NCI-H510A (cell line): ENCODE measurements around the gene ATP2C2.

Experiments
- DNase-seq: peaks from one replicate; lab custom pipeline; 2025; lab: John Stamatoyannopoulos, UW

ATP2C2 gene

GRCh38 chr16:84497418-84498222 is 129.3 kb downstream of the ATP2C2 start:
- DNase-seq: no peak

- no peak for DNase-seq
Observed at GRCh38 chr16:84498223-84498610, 129.9 kb downstream of the ATP2C2 start.

GRCh38 chr16:84498859-84499620 is 130.7 kb downstream of the ATP2C2 start:
- DNase-seq: no peak

- DNase-seq: no peak
Observed at GRCh38 chr16:84499638-84500037, 131.3 kb downstream of the ATP2C2 start.

DNA sequence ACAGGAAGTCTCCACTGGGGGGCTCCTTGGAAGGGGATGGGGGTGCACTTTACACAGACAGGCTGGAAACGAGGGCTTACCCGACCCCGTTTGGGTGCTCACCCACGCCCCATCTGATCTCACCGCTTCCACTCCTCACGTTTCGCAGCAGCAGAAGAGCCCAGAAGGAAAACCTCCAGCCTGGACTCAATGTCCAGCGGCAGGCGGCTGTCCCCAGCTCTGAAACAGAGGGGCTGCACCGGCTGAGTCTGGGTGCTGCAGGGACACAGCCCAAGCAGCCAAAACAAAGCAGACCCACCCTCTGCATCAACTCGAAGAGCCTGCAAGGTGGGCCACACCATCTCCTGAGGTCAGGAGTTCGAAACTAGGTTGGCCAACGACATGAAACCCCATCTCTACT is 132.2 kb downstream of the ATP2C2 start:
- no peak for DNase-seq

- DNase-seq: no peak
Observed at GRCh38 chr16:84501077-84501735, 132.9 kb downstream of the ATP2C2 start.

DNA sequence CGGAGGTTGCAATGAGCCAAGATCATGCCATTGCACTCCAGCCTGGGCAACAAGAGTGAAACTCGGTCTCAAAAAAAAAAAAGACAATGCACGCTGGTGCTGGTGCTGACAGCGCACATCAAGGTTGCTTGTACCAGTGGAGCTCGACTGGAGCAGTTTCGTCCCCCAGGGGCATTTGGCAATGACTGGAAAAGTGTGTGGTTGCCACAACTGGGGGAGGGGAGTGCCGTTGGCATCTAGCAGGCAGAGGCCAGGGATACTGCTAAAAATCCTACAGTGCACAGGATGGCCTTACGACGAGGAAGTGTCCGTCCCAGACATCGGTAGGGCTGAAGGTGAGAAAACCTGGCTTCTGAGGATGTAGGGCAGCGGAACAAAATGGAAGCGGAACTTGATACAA is 133.7 kb downstream of the ATP2C2 start:
- no peak for DNase-seq

DNA sequence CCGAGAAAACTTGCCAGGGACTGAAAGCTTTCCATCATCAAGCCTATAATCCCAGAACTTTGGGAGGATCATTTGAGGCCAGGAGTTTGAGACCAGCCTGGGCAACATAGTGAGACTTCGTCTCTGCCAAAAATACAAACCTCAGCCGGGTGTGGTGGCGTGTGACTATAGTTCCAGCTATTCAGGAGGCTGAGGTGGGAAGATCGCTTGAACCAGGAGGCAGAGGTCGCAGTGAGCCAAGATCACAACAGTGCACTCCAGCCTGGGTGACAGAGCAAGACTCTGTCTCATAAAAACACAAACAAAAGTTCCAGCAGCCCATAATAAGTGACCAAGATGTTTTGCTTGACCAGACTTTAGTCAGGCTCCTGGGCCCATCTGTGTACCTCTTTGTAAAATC is 134.2 kb downstream of the ATP2C2 start:
- DNase-seq: no peak

- no peak for DNase-seq
Observed at GRCh38 chr16:84503751-84504395, 135.5 kb downstream of the ATP2C2 start.

- peak; percentile 97 for DNase-seq
Observed at GRCh38 chr16:84504420-84505248, 136.3 kb downstream of the ATP2C2 start, which contains the start of gene MEAK7. Gene MEAK7, minus strand, starts transcription at chr16:84504659. Its CDS starts 6,573 bp downstream, at chr16:84498086.

GRCh38 chr16:84505249-84506187 is 137.2 kb downstream of the ATP2C2 start:
- DNase-seq: no peak

DNA sequence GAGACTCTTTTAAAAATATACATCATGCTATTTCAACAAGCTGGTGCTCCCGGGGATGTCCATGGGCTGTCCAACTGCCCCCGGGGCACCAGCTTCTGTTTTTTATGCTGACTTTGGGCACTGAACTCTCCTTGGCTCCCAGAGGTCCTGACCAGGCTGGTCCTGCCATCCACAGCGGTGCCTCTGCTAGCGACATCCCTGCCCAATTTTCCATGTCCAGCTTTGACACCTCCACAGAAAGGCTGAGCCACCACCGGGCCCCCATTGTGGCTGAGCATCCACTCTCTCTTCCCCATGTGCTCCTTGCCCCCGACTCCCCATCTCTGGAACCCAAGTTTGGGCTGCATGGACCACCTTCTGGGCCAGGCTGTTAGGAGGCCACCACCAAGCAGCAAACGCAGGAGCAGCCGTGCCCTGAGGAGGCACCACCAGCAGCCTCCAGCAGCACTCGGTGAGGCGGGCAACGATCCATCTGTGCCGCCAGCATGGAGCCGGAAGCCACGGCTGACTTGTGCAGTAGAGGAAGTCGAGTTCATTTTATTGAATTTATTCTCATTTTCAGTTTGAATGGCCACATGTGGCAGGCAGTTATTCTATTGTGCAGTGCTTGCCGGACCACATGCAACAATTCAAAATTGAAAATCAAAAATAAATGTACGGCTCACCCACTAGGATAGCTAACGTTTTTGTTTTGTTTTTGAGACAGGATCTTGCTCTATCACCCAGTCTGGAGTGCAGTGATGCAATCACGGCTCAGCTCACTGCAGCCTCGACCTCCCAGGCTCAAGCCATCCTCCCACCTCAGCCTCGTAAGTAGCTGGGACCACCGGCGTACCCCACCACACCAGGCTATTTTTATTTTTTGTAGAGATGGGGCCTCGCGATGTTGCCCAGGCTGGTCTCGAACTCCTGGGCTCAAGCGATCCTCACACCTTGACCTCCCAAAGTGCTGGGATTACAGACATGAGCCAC is 139.0 kb downstream of the ATP2C2 start:
- no peak for DNase-seq

- no peak for DNase-seq
Observed at GRCh38 chr16:84508502-84508901, 140.2 kb downstream of the ATP2C2 start.

DNA sequence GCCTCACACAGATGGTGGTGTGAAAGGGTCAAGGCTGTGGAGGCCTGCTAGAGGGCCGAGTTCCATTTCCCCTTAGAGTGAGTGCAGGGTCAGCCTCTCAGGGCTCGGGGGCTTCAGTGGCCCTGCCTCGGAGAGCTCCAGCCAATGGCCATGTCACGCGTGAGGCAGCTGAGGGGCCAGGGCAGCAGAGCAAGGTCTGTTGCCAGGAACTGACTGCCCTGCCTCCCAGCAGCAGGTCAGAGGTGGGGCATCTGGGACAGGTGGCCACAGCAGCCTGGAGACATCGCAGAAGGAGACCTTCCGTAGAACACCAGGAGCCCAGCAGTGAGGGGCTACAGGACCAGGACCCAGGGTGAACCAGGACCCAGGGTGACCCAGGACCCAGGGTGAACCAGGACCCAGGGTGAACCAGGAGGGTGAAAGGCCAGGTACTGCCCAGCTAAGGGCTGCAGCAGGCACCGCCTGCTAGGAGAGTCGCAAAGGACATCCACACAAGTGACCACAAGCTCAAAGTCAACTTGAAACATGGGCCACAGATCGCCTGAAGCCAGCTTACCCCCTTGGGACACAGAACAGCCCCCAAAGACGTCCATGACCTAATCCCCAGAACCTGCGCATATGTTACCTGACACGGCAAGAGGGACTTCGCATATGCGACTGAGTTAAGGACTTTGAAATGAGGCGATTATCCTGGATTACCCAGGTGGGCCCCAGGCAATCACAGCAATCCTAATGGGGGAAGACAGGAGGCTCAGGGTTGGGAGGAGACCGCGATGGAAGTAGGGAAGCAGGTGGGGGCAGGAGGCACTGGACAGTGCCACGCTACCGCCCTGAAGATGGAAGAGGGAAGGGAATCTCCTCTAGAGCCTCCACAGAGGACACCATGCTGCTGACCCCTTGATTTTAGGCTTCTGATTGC is 141.0 kb downstream of the ATP2C2 start:
- no peak for DNase-seq

- DNase-seq: no peak
Observed at GRCh38 chr16:84511180-84511800, 143.0 kb downstream of the ATP2C2 start.

DNA sequence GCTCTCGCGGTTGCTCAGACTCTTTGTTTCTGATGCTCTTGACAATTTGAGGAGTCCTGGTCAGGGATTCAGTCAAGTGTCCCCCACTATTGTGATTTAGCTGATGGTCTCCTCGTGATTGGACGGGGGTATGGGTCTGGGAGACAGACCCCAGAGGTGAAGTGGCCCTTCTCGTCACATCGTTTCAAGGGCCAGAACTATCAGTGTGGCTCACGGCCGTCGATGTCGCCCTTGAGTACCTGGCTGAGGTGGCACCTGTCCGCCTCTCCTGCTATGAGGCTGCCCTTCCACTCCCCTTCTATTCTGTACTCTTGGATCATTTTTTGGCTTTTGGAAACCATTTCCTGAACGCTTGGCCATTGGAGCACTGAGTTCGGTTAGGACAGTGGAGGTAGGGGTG is 143.5 kb downstream of the ATP2C2 start:
- DNase-seq: no peak

GRCh38 chr16:84513123-84513522 is 144.8 kb downstream of the ATP2C2 start:
- no peak for DNase-seq
